Neural progenitor cell (in vitro differentiated cells): Measurements from ENCODE around the gene TNP1. TPM values are rescaled to one million over a fixed set of nuclear protein-coding genes. Genes with fewer than 3 reads are reported as not detected.

Experiments used
- DNase-seq: peaks from one replicate; pipeline ENCODE4 v3.0.0-alpha.2; 2016; ENCODE audit warnings: low spot score
- H2AFZ ChIP-seq: fragments of 200-600 bp; sonication (generic); replicated peaks from 2 replicates; pipeline ENCODE4 v1.6.1; 2016; ENCODE audit warnings: antibody characterized with exemption
- H3F3A ChIP-seq: fragments of 200-600 bp; sonication (generic); 2 replicates; pipeline ENCODE4 v1.6.1; 2016; ENCODE audit warnings: antibody characterized with exemption, low read depth
- H3K27ac ChIP-seq: fragments of 200-600 bp; sonication (generic); 2 replicates; pipeline ENCODE4 v1.5.1; 2016; ENCODE audit warnings: mild to moderate bottlenecking
- H3K27me3 ChIP-seq: fragments of 200-600 bp; sonication (generic); 2 replicates; pipeline ENCODE4 v1.6.1; 2016; ENCODE audit warnings: mild to moderate bottlenecking, moderate library complexity
- H3K36me3 ChIP-seq: fragments of 200-600 bp; sonication (generic); 2 replicates; pipeline ENCODE4 v1.5.1; 2016
- H3K4me1 ChIP-seq: fragments of 200-600 bp; sonication (generic); 2 replicates; pipeline ENCODE4 v1.6.1; 2016; ENCODE audit warnings: mixed run types
- H3K4me2 ChIP-seq: fragments of 200-600 bp; sonication (generic); 2 replicates; pipeline ENCODE4 v1.6.1; 2016
- H3K4me3 ChIP-seq: fragments of 200-600 bp; sonication (generic); 2 replicates; pipeline ENCODE4 v1.5.1; 2016
- H3K79me2 ChIP-seq: fragments of 200-600 bp; sonication (generic); 2 replicates; pipeline ENCODE4 v1.6.1; 2016; ENCODE audit warnings: low read depth
- H3K9ac ChIP-seq: fragments of 200-600 bp; sonication (generic); 2 replicates; pipeline ENCODE4 v1.6.1; 2016
- H3K9me3 ChIP-seq: fragments of 200-600 bp; sonication (generic); 2 replicates; pipeline ENCODE4 v1.5.1; 2016; ENCODE audit warnings: low read depth
- H4K20me1 ChIP-seq: fragments of 200-600 bp; sonication (generic); 2 replicates; pipeline ENCODE4 v1.6.1; 2016; ENCODE audit warnings: low read depth
- H3K27ac Mint-ChIP-seq: 3 replicates; pipeline ENCODE4 v1.8.0; 2021; ENCODE audit warnings: mixed read lengths
- H3K27me3 Mint-ChIP-seq: 2 replicates; pipeline ENCODE4 v1.8.0; 2022; ENCODE audit warnings: low read depth, mild to moderate bottlenecking, inconsistent platforms, moderate library complexity, mixed read lengths; ENCODE audit not compliant: insufficient read depth
- H3K36me3 Mint-ChIP-seq: 3 replicates; pipeline ENCODE4 v1.8.0; 2021; ENCODE audit warnings: mixed read lengths
- H3K4me1 Mint-ChIP-seq: 3 replicates; pipeline ENCODE4 v1.8.0; 2021; ENCODE audit warnings: mixed read lengths
- H3K4me3 Mint-ChIP-seq: 3 replicates; pipeline ENCODE4 v1.8.0; 2021; ENCODE audit warnings: mild to moderate bottlenecking, moderate library complexity, mixed read lengths
- H3K9me3 Mint-ChIP-seq: 3 replicates; pipeline ENCODE4 v1.8.0; 2020; ENCODE audit warnings: mixed read lengths
- CTCF ChIP-seq: fragments of 200-600 bp; sonication (generic); IDR thresholded peaks from 2 replicates; pipeline ENCODE4 v1.5.1; 2017; ENCODE audit warnings: antibody characterized with exemption, mild to moderate bottlenecking
- EZH2 ChIP-seq: fragments of 200-600 bp; sonication (generic); IDR thresholded peaks from 2 replicates; pipeline ENCODE4 v1.6.1; 2017; ENCODE audit warnings: antibody characterized with exemption, mild to moderate bottlenecking, moderate library complexity
- EZH2phosphoT487 ChIP-seq: fragments of 200-600 bp; sonication (generic); IDR thresholded peaks from 2 replicates; pipeline ENCODE4 v1.6.1; 2017; ENCODE audit warnings: antibody characterized with exemption
- total RNA-seq: library from RNA; depleted of rRNA; stranded (reverse); fragments of >200 nt; gene quantifications from 2 replicates; pipeline ENCODE4 v1.2.3, GENCODE V29; 2015; ENCODE audit warnings: low replicate concordance

TNP1 gene
- total RNA-seq, 1 donor from 2014 or later = not detected

GRCh38 chr2:216837740-216838139, 22.1 kb downstream of the TNP1 start:
- no peak overlapping the region for H3K4me3 Mint-ChIP-seq

GRCh38 chr2:216833061-216833460, 26.8 kb downstream of the TNP1 start:
- Histone ChIP-seq H4K20me1 (no peaks in the 10 kb centered on the region), H3K4me1 (peaks cover 11% of the 10 kb centered on the region), H3F3A (no peaks in the 10 kb centered on the region), H3K36me3 (no peaks in the 10 kb centered on the region), H3K27ac (no peak overlapping the region), H3K27me3 (no peaks in the 10 kb centered on the region), H3K4me3 (no peak overlapping the region), H3K9ac (no peak overlapping the region), H3K79me2 (no peaks in the 10 kb centered on the region), H2AFZ (no peak overlapping the region), H3K9me3 (no peaks in the 10 kb centered on the region), H3K4me2 (no peak overlapping the region)
- H3K4me3 Mint-ChIP-seq = no peak overlapping the region
- H3K27me3 Mint-ChIP-seq = peaks cover 7% of the 10 kb centered on the region
- no peak for DNase-seq
- no peaks in the 10 kb centered on the region for H3K36me3 Mint-ChIP-seq
- H3K4me1 Mint-ChIP-seq = peaks cover 24% of the 10 kb centered on the region
- H3K27ac Mint-ChIP-seq = no peak overlapping the region
- no peak for TF ChIP-seq CTCF
- no peak for TF ChIP-seq EZH2
- no peak for TF ChIP-seq EZH2phosphoT487
- no peaks in the 10 kb centered on the region for H3K9me3 Mint-ChIP-seq

More at GRCh38 chr2:216837740-216838139, 22.1 kb downstream of the TNP1 start:
- peaks cover 3% of the 10 kb centered on the region for H3K27me3 Mint-ChIP-seq
- no peak for TF ChIP-seq EZH2
- TF ChIP-seq CTCF = no peak
- no peak for TF ChIP-seq EZH2phosphoT487
- no peak overlapping the region for H3K4me3 ChIP-seq
- H3K4me2 ChIP-seq = no peak overlapping the region
- no peaks in the 10 kb centered on the region for H3K79me2 ChIP-seq
- peaks cover 4% of the 10 kb centered on the region for H3K9me3 Mint-ChIP-seq
- no peaks in the 10 kb centered on the region for H3K4me1 ChIP-seq
- H3K9me3 ChIP-seq = no peaks in the 10 kb centered on the region
- H3K9ac ChIP-seq = no peak overlapping the region
- no peaks in the 10 kb centered on the region for H3K36me3 ChIP-seq
- no peaks in the 10 kb centered on the region for H3K27me3 ChIP-seq
- peaks cover 5% of the 10 kb centered on the region for H3K4me1 Mint-ChIP-seq
- H4K20me1 ChIP-seq = no peaks in the 10 kb centered on the region
- H3K27ac Mint-ChIP-seq = no peak overlapping the region
- no peak overlapping the region for H3K27ac ChIP-seq
- H2AFZ ChIP-seq = no peak overlapping the region
- H3F3A ChIP-seq = no peaks in the 10 kb centered on the region
- H3K36me3 Mint-ChIP-seq = no peaks in the 10 kb centered on the region
- no peak for DNase-seq

GRCh38 chr2:216830346-216830745, 29.5 kb downstream of the TNP1 start:
- Histone ChIP-seq H3F3A (no peaks in the 10 kb centered on the region), H3K9me3 (no peaks in the 10 kb centered on the region), H4K20me1 (no peaks in the 10 kb centered on the region), H3K4me1 (peaks cover 20% of the 10 kb centered on the region), H2AFZ (no peak overlapping the region), H3K27me3 (no peaks in the 10 kb centered on the region), H3K27ac (no peak overlapping the region), H3K9ac (no peak overlapping the region), H3K4me3 (no peak overlapping the region), H3K4me2 (peak overlapping the region; percentile 48), H3K36me3 (no peaks in the 10 kb centered on the region), H3K79me2 (no peaks in the 10 kb centered on the region)
- Mint-ChIP-seq H3K36me3 (no peaks in the 10 kb centered on the region), H3K27me3 (peaks cover 4% of the 10 kb centered on the region), H3K4me3 (no peak overlapping the region), H3K4me1 (peaks cover 34% of the 10 kb centered on the region), H3K27ac (peak overlapping the region; percentile 18), H3K9me3 (no peaks in the 10 kb centered on the region)
- TF ChIP-seq CTCF (no peak), EZH2phosphoT487 (no peak), EZH2 (no peak)
- no peak for DNase-seq
